Cardiac muscle cell (in vitro differentiated cells and primary cell): ENCODE data around the gene ALX3. TPM values are rescaled to one million over a fixed set of nuclear protein-coding genes. Genes with fewer than 3 reads are reported as not detected.

ENCODE experiments used
- DNase-seq, 2 donors: peaks; one replicate each; pipeline versions ENCODE4 v3.0.0 to v3.0.0-alpha.2; 2010 to 2017; ENCODE audit warnings: low read depth in 1 of 2, low spot score in 1 of 2
- H3K27ac ChIP-seq: fragments of 200-600 bp; sonication (generic); 2 replicates; pipeline ENCODE4 v1.5.1; 2016
- H3K27me3 ChIP-seq: fragments of 200-600 bp; sonication (generic); 2 replicates; pipeline ENCODE4 v1.6.0; 2016; ENCODE audit warnings: control low read depth
- H3K36me3 ChIP-seq: fragments of 200-600 bp; sonication (generic); 2 replicates; pipeline ENCODE4 v1.5.1; 2016; ENCODE audit warnings: control low read depth
- H3K4me1 ChIP-seq: fragments of 200-600 bp; sonication (generic); 2 replicates; pipeline ENCODE4 v1.8.1; 2017; ENCODE audit warnings: low read depth, mild to moderate bottlenecking, mixed run types
- H3K4me3 ChIP-seq: fragments of 200-600 bp; sonication (generic); 2 replicates; pipeline ENCODE4 v1.5.1; 2016; ENCODE audit warnings: mild to moderate bottlenecking
- H3K9me3 ChIP-seq: fragments of 200-600 bp; sonication (generic); 2 replicates; pipeline ENCODE4 v1.5.1; 2017; ENCODE audit warnings: low read depth, mild to moderate bottlenecking, control low read depth
- CTCF ChIP-seq: IDR thresholded peaks from 2 replicates; pipeline ENCODE4 v1.5.1; 2012; ENCODE audit warnings: low read depth, mild to moderate bottlenecking, low read length
- polyA plus RNA-seq: library from polyadenylated mRNA; unstranded; fragments of >200 nt; fragmentation: Nextera tagmentation; extraction: Ambion mirVana; gene quantifications from 2 replicates; pipeline ENCODE4 v1.2.1, GENCODE V29; 2016
- total RNA-seq: library from RNA; depleted of rRNA; stranded (reverse); fragments of >200 nt; gene quantifications from 2 replicates; pipeline ENCODE4 v1.2.3, GENCODE V29; 2016

The ALX3 gene
- total and polyA plus RNA-seq, 2 experiments from 2014 or later = 1.1 TPM; not detected in 1

GRCh38 chr1:110113551-110113950 is 43.1 kb upstream of the ALX3 start:
- Histone ChIP-seq H3K9me3 (no peaks in the 10 kb centered on the region), H3K4me3 (no peak overlapping the region), H3K27ac (no peak overlapping the region), H3K36me3 (no peaks in the 10 kb centered on the region), H3K4me1 (peaks cover 3% of the 10 kb centered on the region), H3K27me3 (peaks cover 6% of the 10 kb centered on the region)
- TF ChIP-seq CTCF = no peak
- DNase-seq = no peak

GRCh38 chr1:110112656-110113055 is 42.2 kb upstream of the ALX3 start:
- H3K4me3 ChIP-seq = no peak overlapping the region
- peaks cover 8% of the 10 kb centered on the region for H3K27me3 ChIP-seq
- H3K36me3 ChIP-seq = no peaks in the 10 kb centered on the region
- no peak for DNase-seq
- no peaks in the 10 kb centered on the region for H3K9me3 ChIP-seq
- no peak for TF ChIP-seq CTCF
- peaks cover 3% of the 10 kb centered on the region for H3K4me1 ChIP-seq
- no peak overlapping the region for H3K27ac ChIP-seq

- no peaks in the 10 kb centered on the region for H3K9me3 ChIP-seq
- no peaks in the 10 kb centered on the region for H3K36me3 ChIP-seq
- H3K27me3 ChIP-seq = peaks cover 8% of the 10 kb centered on the region
- H3K4me1 ChIP-seq = peaks cover 3% of the 10 kb centered on the region
- no peak within 1 kb of the TSS for H3K4me3 ChIP-seq
- no peak within 1 kb of the TSS for H3K27ac ChIP-seq
- no peak for DNase-seq
- no peak for TF ChIP-seq CTCF
Measured at GRCh38 chr1:110112143-110112542, 41.7 kb upstream of the ALX3 start, which contains the start of gene UBL4B. Gene UBL4B, plus strand, starts transcription at chr1:110112443. Its CDS starts 92 bp downstream, at chr1:110112535.

- H3K4me1 ChIP-seq = peaks cover 3% of the 10 kb centered on the region
- DNase-seq = no peak
- H3K4me3 ChIP-seq = no peak overlapping the region
- peaks cover 8% of the 10 kb centered on the region for H3K27me3 ChIP-seq
- no peak for TF ChIP-seq CTCF
- no peak overlapping the region for H3K27ac ChIP-seq
- no peaks in the 10 kb centered on the region for H3K9me3 ChIP-seq
- no peaks in the 10 kb centered on the region for H3K36me3 ChIP-seq
Measured at GRCh38 chr1:110111081-110111480, 40.6 kb upstream of the ALX3 start.

GRCh38 chr1:110107867-110108469 is 37.5 kb upstream of the ALX3 start:
- Histone ChIP-seq H3K9me3 (no peaks in the 10 kb centered on the region), H3K36me3 (no peaks in the 10 kb centered on the region), H3K27me3 (peaks cover 8% of the 10 kb centered on the region), H3K27ac (no peak overlapping the region), H3K4me1 (no peaks in the 10 kb centered on the region), H3K4me3 (no peak overlapping the region)
- no peak for TF ChIP-seq CTCF
- no peak for DNase-seq
